ENCODE measurements around the gene FAM229A. TPM values are rescaled to one million over a fixed set of nuclear protein-coding genes. Genes with fewer than 3 reads are reported as not detected.

Gene FAM229A
- total and polyA plus RNA-seq, 9 of the 15 experiments (the other 6 are each of a cell fraction or from before 2014, with no cell fraction given): 0.04 to 21.6 (median 7.4) TPM

- TF ChIP-seq ZBTB33 (CRISPR knock-in tag; IDR thresholded peaks at IDR 0.05) (no peak), ETS1 (conservative IDR thresholded peaks at IDR 0.05; ENCODE audit: control insufficient read depth, low read depth, low read length) (no peak), ZBTB26 (CRISPR knock-in tag; IDR thresholded peaks at IDR 0.05) (no peak), SOX6 (IDR thresholded peaks at IDR 0.05) (0 out of 2 replicates have a peak, but pooled peaks have one; percentile 15), ADNP (tag; IDR thresholded peaks at IDR 0.05) (no peak), ZNF449 (CRISPR knock-in tag; IDR thresholded peaks at IDR 0.05) (no peak), NCOA6 (IDR thresholded peaks at IDR 0.05) (no peak), CREB5 (CRISPR knock-in tag; IDR thresholded peaks at IDR 0.05) (no peak), ETV1 (tag; conservative IDR thresholded peaks at IDR 0.05; ENCODE audit: low read depth) (no peak), ELK1 (CRISPR knock-in tag; IDR thresholded peaks at IDR 0.05) (no peak), NR2F6 (CRISPR knock-in tag; IDR thresholded peaks at IDR 0.05) (no peak), PTTG1 (tag; IDR thresholded peaks at IDR 0.05; ENCODE audit: low read depth) (no peak), PHF21A (IDR thresholded peaks at IDR 0.05; ENCODE audit: borderline replicate concordance, low read depth) (no peak), MTA2 (IDR thresholded peaks at IDR 0.05; ENCODE audit: low read depth) (no peak), CTCFL (IDR thresholded peaks at IDR 0.05; ENCODE audit: borderline replicate concordance, insufficient read depth, low read depth, low read length, poor library complexity, severe bottlenecking) (no peak), RBM25 (IDR thresholded peaks at IDR 0.05; ENCODE audit: low read depth, low read length, severe bottlenecking) (no peak)
Observed at GRCh38 chr1:32400876-32401631, 38.8 kb upstream of the FAM229A start (continued).

Measured in K562 (cell line).